ENCODE measurements around the gene STK4. TPM values are rescaled to one million over a fixed set of nuclear protein-coding genes. Genes with fewer than 3 reads are reported as not detected.

Gene STK4
- total RNA-seq, 1 experiment from 2014 or later, result 60.9 TPM

DNA sequence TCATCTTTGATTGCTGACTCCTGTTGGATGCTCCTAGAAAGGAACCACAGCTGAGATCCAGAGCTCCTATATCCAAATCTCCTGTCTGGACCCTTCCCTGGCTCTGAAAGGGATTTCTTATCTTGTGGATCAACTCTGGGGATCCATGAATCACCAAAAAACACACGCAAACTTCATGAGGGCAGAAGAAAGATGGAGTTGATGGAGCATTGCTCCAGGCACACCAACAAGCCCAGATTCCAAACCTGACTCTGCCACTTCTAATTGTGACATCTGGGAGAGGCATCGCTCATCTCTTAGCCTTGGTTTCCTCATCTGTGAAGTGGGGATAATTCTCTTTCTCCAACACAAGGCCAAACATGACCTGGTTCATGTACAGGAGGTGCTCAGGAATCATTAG lies 127.9 kb downstream of the STK4 start:
- H3K9me3 ChIP-seq (ENCODE audit: insufficient read depth, low read depth), result no peaks in the 10 kb centered on the region
- H3K79me2 ChIP-seq (ENCODE audit: low read depth), result no peaks in the 10 kb centered on the region
- no peaks in the 10 kb centered on the region for H3K4me1 ChIP-seq (replicated peaks; ENCODE audit: insufficient read depth)
- ChIA-PET POLR2A (ENCODE audit: unreplicated experiment) (no interaction called here), CTCF (interaction anchor here (3.6 kb wide), 1 partner anchor 50 kb away, joined by 31 read pairs; no protein-coding TSS in a partner anchor)
- H3K27ac ChIP-seq, result no peak overlapping the region
- H3K27me3 ChIP-seq (ENCODE audit: insufficient read depth, low read depth), result no peaks in the 10 kb centered on the region
- no peaks in the 10 kb centered on the region for H3K9me2 ChIP-seq (ENCODE audit: insufficient read depth)
- peak in 1 of 2 experiments; percentile 3 for DNase-seq
- H3K4me3 ChIP-seq, result no peak overlapping the region
- TF ChIP-seq, protein P1, sequence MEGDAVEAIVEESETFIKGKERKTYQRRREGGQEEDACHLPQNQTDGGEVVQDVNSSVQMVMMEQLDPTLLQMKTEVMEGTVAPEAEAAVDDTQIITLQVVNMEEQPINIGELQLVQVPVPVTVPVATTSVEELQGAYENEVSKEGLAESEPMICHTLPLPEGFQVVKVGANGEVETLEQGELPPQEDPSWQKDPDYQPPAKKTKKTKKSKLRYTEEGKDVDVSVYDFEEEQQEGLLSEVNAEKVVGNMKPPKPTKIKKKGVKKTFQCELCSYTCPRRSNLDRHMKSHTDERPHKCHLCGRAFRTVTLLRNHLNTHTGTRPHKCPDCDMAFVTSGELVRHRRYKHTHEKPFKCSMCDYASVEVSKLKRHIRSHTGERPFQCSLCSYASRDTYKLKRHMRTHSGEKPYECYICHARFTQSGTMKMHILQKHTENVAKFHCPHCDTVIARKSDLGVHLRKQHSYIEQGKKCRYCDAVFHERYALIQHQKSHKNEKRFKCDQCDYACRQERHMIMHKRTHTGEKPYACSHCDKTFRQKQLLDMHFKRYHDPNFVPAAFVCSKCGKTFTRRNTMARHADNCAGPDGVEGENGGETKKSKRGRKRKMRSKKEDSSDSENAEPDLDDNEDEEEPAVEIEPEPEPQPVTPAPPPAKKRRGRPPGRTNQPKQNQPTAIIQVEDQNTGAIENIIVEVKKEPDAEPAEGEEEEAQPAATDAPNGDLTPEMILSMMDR (conservative IDR thresholded peaks at IDR 0.05), result no peak
- no peak for TF ChIP-seq EZH2 (IDR thresholded peaks at IDR 0.05; ENCODE audit: low read depth)
- no peak overlapping the region for H3K4me2 ChIP-seq
- no peaks in the 10 kb centered on the region for H4K20me1 ChIP-seq (ENCODE audit: insufficient read depth)
- H3F3A ChIP-seq (ENCODE audit: insufficient read depth, low read depth), result no peaks in the 10 kb centered on the region
- no peak overlapping the region for H2AFZ ChIP-seq
- intact Hi-C loops (cut with micrococcal nuclease; ENCODE audit: unreplicated experiment), result no loop called here
- no TSS peak for BruUV-seq (replicated peaks)
- H3K36me3 ChIP-seq (ENCODE audit: low read depth), result no peaks in the 10 kb centered on the region

- ChIA-PET POLR2A (ENCODE audit: unreplicated experiment) (no interaction called here), CTCF (interaction anchor here (0.6 to 3.6 kb wide), 9 partner anchors 10 to 676 kb away, joined by 3 to 34 read pairs (median 4); no protein-coding TSS in a partner anchor)
- no peaks in the 10 kb centered on the region for H3K27me3 ChIP-seq (ENCODE audit: insufficient read depth, low read depth)
- no TSS peak for BruUV-seq (replicated peaks)
- DNase-seq, result no peak
- no peak overlapping the region for H2AFZ ChIP-seq
- H3K4me2 ChIP-seq, result no peak overlapping the region
- no peaks in the 10 kb centered on the region for H3K36me3 ChIP-seq (ENCODE audit: low read depth)
- no peak overlapping the region for H3K27ac ChIP-seq
- no peaks in the 10 kb centered on the region for H3K79me2 ChIP-seq (ENCODE audit: low read depth)
- TF ChIP-seq EZH2 (IDR thresholded peaks at IDR 0.05; ENCODE audit: low read depth), result no peak
- TF ChIP-seq, protein P1 (conservative IDR thresholded peaks at IDR 0.05), result no peak
- H3K4me3 ChIP-seq, result no peak overlapping the region
- intact Hi-C loops (cut with micrococcal nuclease; ENCODE audit: unreplicated experiment), result loop anchor here (1.0 to 5.0 kb wide), 3 partner anchors 84 to 198 kb away; partner anchors contain the start of gene PABPC1L
- no peaks in the 10 kb centered on the region for H3K4me1 ChIP-seq (replicated peaks; ENCODE audit: insufficient read depth)
- no peaks in the 10 kb centered on the region for H3K9me3 ChIP-seq (ENCODE audit: insufficient read depth, low read depth)
- H3K9me2 ChIP-seq (ENCODE audit: insufficient read depth), result no peaks in the 10 kb centered on the region
- H3F3A ChIP-seq (ENCODE audit: insufficient read depth, low read depth), result no peaks in the 10 kb centered on the region
- no peaks in the 10 kb centered on the region for H4K20me1 ChIP-seq (ENCODE audit: insufficient read depth)
Measured at GRCh38 chr20:45094864-45095574, 128.7 kb downstream of the STK4 start.

- peak; percentile 54 to 65 for DNase-seq
- no peak overlapping the region for H3K4me2 ChIP-seq
- no peaks in the 10 kb centered on the region for H3K4me1 ChIP-seq (replicated peaks; ENCODE audit: insufficient read depth)
- POLR2A ChIA-PET (ENCODE audit: unreplicated experiment), result interaction anchor here (0.5 kb wide), 1 partner anchor 184 kb away, joined by 6 read pairs; no protein-coding TSS in a partner anchor
- no peak overlapping the region for H3K27ac ChIP-seq
- BruUV-seq (replicated peaks), result no TSS peak
- no peaks in the 10 kb centered on the region for H3K36me3 ChIP-seq (ENCODE audit: low read depth)
- no peak overlapping the region for H3K4me3 ChIP-seq
- H4K20me1 ChIP-seq (ENCODE audit: insufficient read depth), result no peaks in the 10 kb centered on the region
- H3F3A ChIP-seq (ENCODE audit: insufficient read depth, low read depth), result no peaks in the 10 kb centered on the region
- CTCF ChIA-PET, result interaction anchor here (0.6 to 3.6 kb wide), 12 partner anchors 9 to 675 kb away, joined by 3 to 34 read pairs (median 4); no protein-coding TSS in a partner anchor
- no peaks in the 10 kb centered on the region for H3K27me3 ChIP-seq (ENCODE audit: insufficient read depth, low read depth)
- TF ChIP-seq, protein P1 (conservative IDR thresholded peaks at IDR 0.05), result peak; percentile 91
- TF ChIP-seq EZH2 (IDR thresholded peaks at IDR 0.05; ENCODE audit: low read depth), result no peak
- H3K9me2 ChIP-seq (ENCODE audit: insufficient read depth), result no peaks in the 10 kb centered on the region
- H3K9me3 ChIP-seq (ENCODE audit: insufficient read depth, low read depth), result no peaks in the 10 kb centered on the region
- H3K79me2 ChIP-seq (ENCODE audit: low read depth), result no peaks in the 10 kb centered on the region
- H2AFZ ChIP-seq, result no peak overlapping the region
- intact Hi-C loops (cut with micrococcal nuclease; ENCODE audit: unreplicated experiment), result loop anchor here (1.0 to 5.0 kb wide), 4 partner anchors 52 to 197 kb away; partner anchors contain the start of gene PABPC1L
Measured at GRCh38 chr20:45095805-45096238, 129.5 kb downstream of the STK4 start.
